ENCODE results near the gene LRIG2.
"Not testable (repeated sequence)": the region's sequence is repeated elsewhere in the genome, so short reads cannot be mapped to it uniquely, and the experiment has no call there.

LRIG2 gene

GRCh38 chr1:113133759-113134158 lies 60.8 kb downstream of the LRIG2 start:
- DNase-seq = no peak

- DNase-seq = no peak
These were observed 62.5 kb downstream of the LRIG2 start for GRCh38 chr1:113135460-113135859.

- no peak for DNase-seq
These were observed 63.5 kb downstream of the LRIG2 start for GRCh38 chr1:113136476-113136875.

GRCh38 chr1:113137563-113137962 lies 64.6 kb downstream of the LRIG2 start:
- no peak for DNase-seq

- no peak for DNase-seq
These were observed 65.8 kb downstream of the LRIG2 start for GRCh38 chr1:113138778-113139177.

GRCh38 chr1:113140176-113140575 lies 67.2 kb downstream of the LRIG2 start:
- no peak for DNase-seq

- DNase-seq = no peak
These were observed 67.8 kb downstream of the LRIG2 start for GRCh38 chr1:113140588-113141446.

GRCh38 chr1:113141650-113142473 lies 68.9 kb downstream of the LRIG2 start:
- no peak for DNase-seq

- DNase-seq = no peak
These were observed 69.8 kb downstream of the LRIG2 start for GRCh38 chr1:113142791-113143190.

GRCh38 chr1:113146242-113147072 lies 73.5 kb downstream of the LRIG2 start:
- no peak for DNase-seq

- DNase-seq = no peak
These were observed 74.2 kb downstream of the LRIG2 start for GRCh38 chr1:113147073-113147625.

- no peak for DNase-seq
These were observed 74.8 kb downstream of the LRIG2 start for GRCh38 chr1:113147826-113148225.

GRCh38 chr1:113150494-113150893 lies 77.5 kb downstream of the LRIG2 start:
- DNase-seq = not testable (repeated sequence)

GRCh38 chr1:113153116-113153803 lies 80.3 kb downstream of the LRIG2 start:
- no peak for DNase-seq

- DNase-seq = no peak
These were observed 83.4 kb downstream of the LRIG2 start for GRCh38 chr1:113156368-113156767.

GRCh38 chr1:113158743-113159142 lies 85.7 kb downstream of the LRIG2 start:
- DNase-seq = not testable (repeated sequence)

GRCh38 chr1:113166473-113166872 lies 93.5 kb downstream of the LRIG2 start:
- no peak for DNase-seq

- no peak for DNase-seq
These were observed 95.9 kb downstream of the LRIG2 start for GRCh38 chr1:113168946-113169345.

GRCh38 chr1:113169591-113169990 lies 96.6 kb downstream of the LRIG2 start:
- DNase-seq = no peak

- DNase-seq = no peak
These were observed 97.5 kb downstream of the LRIG2 start for GRCh38 chr1:113170519-113170918.

GRCh38 chr1:113178106-113178505 lies 105.1 kb downstream of the LRIG2 start:
- no peak for DNase-seq

GRCh38 chr1:113178522-113178921 lies 105.5 kb downstream of the LRIG2 start:
- no peak for DNase-seq

Data from NCI-H748 treated with DMSO at 0.1 percent for 48 hours (cell line).